Skeletal muscle tissue (tissue), 4 donors: ENCODE measurements around the gene WDR36. TPM values are rescaled to one million over a fixed set of nuclear protein-coding genes. Genes with fewer than 3 reads are reported as not detected.

Experiments
- H3K27ac ChIP-seq: one replicate; pipeline ENCODE4 v1.7.0; 2013; ENCODE audit warnings: mild to moderate bottlenecking, low read depth, low read length, inconsistent platforms
- H3K27me3 ChIP-seq, 3 donors: one replicate each; pipeline ENCODE4 v1.7.0; 2013; ENCODE audit warnings: low read length in 3 of 3; ENCODE audit not compliant: control insufficient read depth in 3 of 3, insufficient read depth in 3 of 3
- H3K36me3 ChIP-seq, 3 donors: one replicate each; pipeline ENCODE4 v1.7.0; 2013; ENCODE audit warnings: low read length in 3 of 3; ENCODE audit not compliant: control insufficient read depth in 3 of 3, insufficient read depth in 3 of 3
- H3K4me1 ChIP-seq, 3 donors: one replicate each; pipeline ENCODE4 v1.7.0; 2013; ENCODE audit warnings: low read length in 3 of 3, mild to moderate bottlenecking in 3 of 3; ENCODE audit not compliant: control insufficient read depth in 3 of 3, insufficient read depth in 3 of 3
- H3K4me3 ChIP-seq, 3 donors: one replicate each; pipeline ENCODE4 v1.7.0; 2013; ENCODE audit warnings: low read length in 3 of 3
- H3K9ac ChIP-seq, 3 donors: one replicate each; pipeline ENCODE4 v1.7.0; 2013; ENCODE audit warnings: low read length in 3 of 3, mild to moderate bottlenecking in 3 of 3, moderate library complexity in 2 of 3, low read depth in 1 of 3
- H3K9me3 ChIP-seq, 3 donors: one replicate each; pipeline ENCODE4 v1.7.0; 2013; ENCODE audit warnings: low read length in 3 of 3; ENCODE audit not compliant: control insufficient read depth in 3 of 3
- total RNA-seq: library from RNA; depleted of rRNA; stranded (reverse); fragments of >200 nt; gene quantifications from one replicate; pipeline ENCODE4 v1.2.3, GENCODE V29; 2014
- donor health status: Osteomylitis.

Gene WDR36
- total RNA-seq = 24.5 TPM

DNA sequence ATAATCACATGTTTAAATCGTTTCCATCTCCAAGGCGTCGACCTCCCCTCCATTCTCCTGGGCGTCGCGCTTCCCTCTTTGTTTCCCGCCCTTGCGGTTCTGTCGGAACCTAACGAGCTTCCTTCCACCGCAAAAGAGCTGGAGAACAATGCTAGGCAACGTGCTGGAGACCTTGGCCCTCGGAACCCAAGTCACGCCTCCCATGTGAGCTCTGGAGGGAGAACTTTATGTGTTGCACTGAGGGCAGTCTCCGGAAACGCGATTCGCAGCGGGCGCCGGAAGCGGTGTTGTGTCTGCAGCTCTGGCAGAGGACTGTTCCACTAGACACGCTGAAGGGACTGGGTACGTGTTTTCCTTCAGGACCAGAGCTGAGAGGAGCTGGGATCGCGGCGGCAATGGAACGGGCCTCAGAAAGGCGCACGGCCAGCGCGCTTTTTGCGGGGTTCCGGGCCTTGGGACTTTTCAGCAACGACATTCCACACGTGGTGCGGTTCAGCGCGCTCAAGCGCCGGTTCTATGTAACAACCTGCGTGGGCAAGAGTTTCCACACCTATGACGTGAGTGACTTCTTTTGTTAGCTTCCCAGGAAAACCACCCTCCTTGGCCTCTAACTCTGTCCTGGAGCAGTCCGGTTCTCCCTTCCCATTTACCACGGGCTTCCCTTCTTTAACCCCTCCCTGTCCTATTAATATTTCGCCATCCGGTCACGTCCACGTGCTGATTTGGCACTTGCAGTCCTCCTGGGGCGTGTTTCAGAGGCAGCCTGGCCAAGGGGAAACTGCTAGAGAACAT, at the start of gene WDR36:
TSS of gene WDR36 (plus strand) at position 287 of the 792 bp plus-strand sequence. CDS start at position 396, 109 bp downstream.
- peak within 1 kb of the TSS; percentile 98 to 99 (median 99) for H3K4me3 ChIP-seq
- H3K27me3 ChIP-seq = no peaks in the 10 kb centered on the region
- H3K4me1 ChIP-seq = peaks cover 3 to 18% (median 18%) of the 10 kb centered on the region in 3 donors
- H3K9me3 ChIP-seq = no peaks in the 10 kb centered on the region
- H3K9ac ChIP-seq = peak within 1 kb of the TSS; percentile 93 to 97 (median 96)
- peaks cover 0 to 4% (median 3%) of the 10 kb centered on the region in 3 donors for H3K36me3 ChIP-seq
- H3K27ac ChIP-seq = peak within 1 kb of the TSS; percentile 83

DNA sequence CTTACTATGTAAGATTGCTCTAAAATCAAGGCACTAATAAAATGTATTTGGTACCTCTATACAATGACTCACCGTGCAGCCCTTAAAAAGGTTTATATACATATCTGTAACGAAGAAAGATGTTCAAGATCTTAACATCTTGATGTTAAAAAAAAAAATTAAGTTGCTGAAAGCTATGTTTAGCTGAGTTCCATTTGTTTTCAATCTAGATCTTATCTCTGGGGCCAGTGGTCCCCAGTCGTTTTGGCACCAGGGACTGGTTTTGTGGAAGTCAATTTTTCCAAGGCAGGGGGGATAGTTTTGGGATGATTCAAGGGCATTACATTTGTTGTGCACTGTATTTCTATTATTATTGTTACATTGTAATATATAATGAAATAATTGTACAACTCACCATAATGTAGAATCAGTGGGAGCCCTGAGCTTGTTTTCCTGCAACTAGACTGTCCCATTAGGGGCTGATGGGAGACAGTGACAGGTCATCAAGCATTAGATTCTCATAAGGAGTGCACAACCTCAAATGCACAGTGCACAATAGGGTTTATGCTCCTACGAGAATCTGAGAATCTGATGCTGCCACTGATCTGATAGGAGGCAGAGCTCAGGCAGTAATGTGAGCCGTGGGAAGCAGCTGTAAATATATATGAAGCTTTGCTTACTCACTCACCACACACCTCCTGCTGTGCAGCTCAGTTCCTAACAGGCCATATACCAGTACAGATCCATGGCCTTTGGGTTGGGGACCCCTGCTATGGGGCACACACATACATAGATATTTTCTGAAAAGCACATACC, 48.2 kb upstream of the WDR36 start:
- H3K27me3 ChIP-seq = no peaks in the 10 kb centered on the region
- H3K4me3 ChIP-seq = no peak overlapping the region
- no peaks in the 10 kb centered on the region for H3K4me1 ChIP-seq
- no peaks in the 10 kb centered on the region for H3K36me3 ChIP-seq
- H3K9ac ChIP-seq = no peak overlapping the region
- no peak overlapping the region for H3K27ac ChIP-seq
- H3K9me3 ChIP-seq = no peaks in the 10 kb centered on the region

- Histone ChIP-seq H3K27me3 (no peaks in the 10 kb centered on the region), H3K27ac (no peak overlapping the region), H3K36me3 (no peaks in the 10 kb centered on the region), H3K9me3 (no peaks in the 10 kb centered on the region), H3K4me1 (no peaks in the 10 kb centered on the region), H3K4me3 (no peak overlapping the region), H3K9ac (no peak overlapping the region)
Measured at GRCh38 chr5:111058064-111058463, 34.1 kb upstream of the WDR36 start.

DNA sequence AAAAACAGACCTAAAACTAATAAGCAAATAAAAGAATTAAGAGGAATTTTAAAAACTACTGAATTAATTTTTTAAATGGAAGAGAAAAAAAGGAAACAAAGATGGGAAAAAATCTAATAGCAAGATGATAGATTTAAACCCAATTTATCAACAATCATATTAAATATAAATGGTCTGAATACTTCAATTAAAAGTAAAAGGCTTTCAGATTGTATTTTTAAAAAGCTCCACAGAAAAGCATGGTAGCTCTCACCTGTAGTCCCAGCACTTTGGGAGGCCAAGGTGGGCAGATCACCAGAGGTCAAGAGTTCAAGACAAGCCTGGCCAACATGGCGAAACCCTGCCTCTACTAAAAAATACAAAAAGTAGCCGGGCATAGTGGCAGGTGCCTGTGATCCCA, 32.0 kb upstream of the WDR36 start:
- Histone ChIP-seq H3K4me1 (no peaks in the 10 kb centered on the region), H3K36me3 (no peaks in the 10 kb centered on the region), H3K9ac (no peak overlapping the region), H3K4me3 (no peak overlapping the region), H3K27me3 (peaks cover 0 to 4% (median 0%) of the 10 kb centered on the region in 3 donors), H3K27ac (no peak overlapping the region), H3K9me3 (no peaks in the 10 kb centered on the region)

- H3K9me3 ChIP-seq = no peaks in the 10 kb centered on the region
- no peak overlapping the region for H3K4me3 ChIP-seq
- no peak overlapping the region for H3K27ac ChIP-seq
- H3K27me3 ChIP-seq = peaks cover 0 to 5% (median 4%) of the 10 kb centered on the region in 3 donors
- no peak overlapping the region for H3K9ac ChIP-seq
- no peaks in the 10 kb centered on the region for H3K36me3 ChIP-seq
- H3K4me1 ChIP-seq = no peaks in the 10 kb centered on the region
Measured at GRCh38 chr5:111061618-111062017, 30.5 kb upstream of the WDR36 start.

DNA sequence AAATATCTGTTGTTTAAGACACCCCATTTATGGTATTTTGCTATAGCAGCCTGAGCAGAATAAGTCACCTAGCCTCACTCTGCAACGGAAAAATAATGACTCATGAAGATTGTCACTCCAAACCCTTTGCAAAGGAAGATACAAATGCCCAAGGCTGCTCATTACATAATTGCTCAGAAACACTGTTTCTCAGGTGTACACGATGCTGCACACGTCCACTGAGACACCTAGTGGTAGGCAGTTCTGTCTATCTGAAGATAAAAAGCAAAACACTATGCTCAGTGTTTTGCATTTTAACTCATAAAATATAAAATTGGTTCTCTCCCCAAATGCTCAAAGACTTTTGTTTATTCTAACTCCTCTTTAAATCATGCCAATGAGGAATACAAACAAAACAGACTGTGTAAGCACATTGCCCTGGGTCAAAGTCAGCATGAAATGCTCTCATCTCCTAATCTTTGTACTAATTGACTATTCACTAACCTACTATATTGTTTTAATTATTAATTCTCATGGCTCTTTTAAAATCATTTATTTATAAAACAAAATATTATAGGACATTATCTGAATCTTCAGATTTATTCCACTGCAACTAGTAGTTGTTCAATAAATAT, 28.3 kb upstream of the WDR36 start:
- Histone ChIP-seq H3K4me1 (no peaks in the 10 kb centered on the region), H3K9ac (no peak overlapping the region), H3K4me3 (no peak overlapping the region), H3K27ac (no peak overlapping the region), H3K9me3 (no peaks in the 10 kb centered on the region), H3K36me3 (no peaks in the 10 kb centered on the region), H3K27me3 (peaks cover 6 to 8% (median 7%) of the 10 kb centered on the region in 3 donors)

- Histone ChIP-seq H3K9ac (no peak overlapping the region), H3K4me1 (peaks cover 3 to 7% (median 5%) of the 10 kb centered on the region in 3 donors), H3K27me3 (peaks cover 18 to 23% (median 19%) of the 10 kb centered on the region in 3 donors), H3K9me3 (no peaks in the 10 kb centered on the region), H3K4me3 (no peak overlapping the region), H3K36me3 (no peaks in the 10 kb centered on the region), H3K27ac (no peak overlapping the region)
Measured at GRCh38 chr5:111066261-111066938, 25.7 kb upstream of the WDR36 start.

DNA sequence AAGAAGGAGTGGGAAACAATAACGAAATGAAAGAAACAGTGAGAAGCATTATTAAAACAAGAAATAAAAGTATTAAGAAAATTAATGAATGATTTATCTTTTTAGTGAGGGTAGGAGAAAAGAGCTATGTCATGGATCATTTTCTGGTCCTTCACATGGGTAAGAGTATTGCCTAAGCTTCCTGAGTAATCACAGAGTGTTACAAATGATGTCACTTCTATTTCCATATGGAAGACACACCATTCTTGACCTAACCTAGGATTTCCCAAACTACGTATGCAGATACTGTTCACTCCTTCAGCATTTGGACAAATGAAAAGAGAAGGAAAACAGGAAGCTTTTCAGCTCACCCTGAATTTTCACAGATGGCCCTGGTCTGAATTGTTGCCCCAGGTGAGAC, 23.9 kb upstream of the WDR36 start:
- Histone ChIP-seq H3K9me3 (no peaks in the 10 kb centered on the region), H3K4me3 (no peak overlapping the region), H3K4me1 (peaks cover 3 to 14% (median 5%) of the 10 kb centered on the region in 3 donors), H3K36me3 (no peaks in the 10 kb centered on the region), H3K9ac (no peak overlapping the region), H3K27ac (no peak overlapping the region), H3K27me3 (peaks cover 18 to 23% (median 19%) of the 10 kb centered on the region in 3 donors)

- no peaks in the 10 kb centered on the region for H3K9me3 ChIP-seq
- no peak overlapping the region for H3K9ac ChIP-seq
- no peaks in the 10 kb centered on the region for H3K36me3 ChIP-seq
- peaks cover 14 to 23% (median 19%) of the 10 kb centered on the region in 3 donors for H3K27me3 ChIP-seq
- H3K27ac ChIP-seq = no peak overlapping the region
- peak overlapping the region in 2 of 3 donors; percentile 30 to 50 for H3K4me3 ChIP-seq
- H3K4me1 ChIP-seq = peaks cover 3 to 16% (median 11%) of the 10 kb centered on the region in 3 donors
Measured at GRCh38 chr5:111069839-111070238, 22.3 kb upstream of the WDR36 start.
